ENCODE measurements around the gene STIM2. TPM values are rescaled to one million over a fixed set of nuclear protein-coding genes. Genes with fewer than 3 reads are reported as not detected.

The STIM2 gene
- total and polyA plus RNA-seq, 9 of the 15 experiments (the other 6 are each of a cell fraction or from before 2014, with no cell fraction given), result 7.2 to 26.8 (median 15.4) TPM

- H3K36me3 ChIP-seq (ENCODE audit: control insufficient read depth, insufficient read depth, low read length), result no peaks in the 10 kb centered on the region
- no peak for DNase-seq (ENCODE audit: extremely low read depth in 1 of 4, low spot score in 3 of 4)
- no peak overlapping the region for H2AFZ ChIP-seq (ENCODE audit: low read depth, low read length)
- H3K27ac ChIP-seq (ENCODE audit: extremely low read depth, low read depth, low read length), result no peak overlapping the region
- no TSS peak for BruUV-seq (replicated peaks)
- no peaks in the 10 kb centered on the region for H4K20me1 ChIP-seq (replicated peaks; ENCODE audit: control insufficient read depth, insufficient read depth, low read length)
- no peak overlapping the region for H3K9ac ChIP-seq (ENCODE audit: insufficient read depth in 1 of 2, low read depth in 2 of 2, low read length in 2 of 2)
- no peaks in the 10 kb centered on the region; the same call in 1 of the 2 replicates for H3K9me3 ChIP-seq (replicated peaks; ENCODE audit: control insufficient read depth, insufficient read depth, low read depth, low read length)
- in situ Hi-C loops (cut with MboI) (no loop called here), intact Hi-C loops (cut with micrococcal nuclease) (no loop called here)
- no peaks in the 10 kb centered on the region for H3K27me3 ChIP-seq (ENCODE audit: control insufficient read depth in 2 of 2, insufficient read depth in 2 of 2, low read length in 2 of 2)
- no peak overlapping the region for H3K4me3 ChIP-seq
- POLR2A ChIA-PET, result interaction anchor here (0.6 kb wide), 1 partner anchor 30 kb away, joined by 4 read pairs; no protein-coding TSS in a partner anchor
- no peak for FAIRE-seq
- CTCF ChIA-PET (ENCODE audit: low intra/inter-chr PET ratio), result no interaction called here
- no peaks in the 10 kb centered on the region for H3K9me1 ChIP-seq (ENCODE audit: control insufficient read depth, insufficient read depth, low read length)
- no peaks in the 10 kb centered on the region for H3K79me2 ChIP-seq (ENCODE audit: control insufficient read depth, insufficient read depth, low read length)
- H3K4me2 ChIP-seq (ENCODE audit: insufficient read depth, low read length), result no peak overlapping the region
- ATAC-seq, result no peak
- 13% methylated on average over 2 of the region's 2 CpGs for WGBS (ENCODE audit: insufficient coverage, low coverage, missing lambda C conversion rate)
- H3K4me1 ChIP-seq (replicated peaks in 1 of 2; ENCODE audit: control insufficient read depth in 2 of 2, insufficient read depth in 2 of 2, low read length in 2 of 2), result no peaks in the 10 kb centered on the region
- TF ChIP-seq FOXA1 (IDR thresholded peaks at IDR 0.05; ENCODE audit: borderline replicate concordance) (no peak), ZBTB2 (IDR thresholded peaks at IDR 0.05) (no peak), LCOR (CRISPR knock-in tag; IDR thresholded peaks at IDR 0.05) (no peak), BRCA1 (IDR thresholded peaks at IDR 0.05) (no peak), BRCA1 (CRISPR knock-in tag; IDR thresholded peaks at IDR 0.05) (no peak), ZFPM2 (CRISPR knock-in tag; IDR thresholded peaks at IDR 0.05) (no peak), KLF6 (CRISPR knock-in tag; IDR thresholded peaks at IDR 0.05; ENCODE audit: borderline replicate concordance) (no peak), FIP1L1 (IDR thresholded peaks at IDR 0.05; ENCODE audit: low read depth, low read length, poor library complexity, severe bottlenecking) (no peak), PHF21A (IDR thresholded peaks at IDR 0.05; ENCODE audit: borderline replicate concordance, low read depth) (no peak), E2F5 (CRISPR knock-in tag; IDR thresholded peaks at IDR 0.05) (no peak), ETV5 (CRISPR knock-in tag; IDR thresholded peaks at IDR 0.05; ENCODE audit: low read depth) (no peak), GTF3C2 (IDR thresholded peaks at IDR 0.05; ENCODE audit: borderline replicate concordance, extremely low read depth, insufficient read length) (no peak), MXD1 (CRISPR knock-in tag; IDR thresholded peaks at IDR 0.05; ENCODE audit: borderline replicate concordance, poor library complexity, severe bottlenecking) (no peak), ZNF740 (CRISPR knock-in tag; IDR thresholded peaks at IDR 0.05) (no peak), ZNF740 (tag; IDR thresholded peaks at IDR 0.05) (no peak), TCF7L2 (IDR thresholded peaks at IDR 0.05; ENCODE audit: low read depth, low read length) (no peak)
These were observed 36.0 kb upstream of the STIM2 start for GRCh38 chr4:26824667-26825066.

Data from K562 (cell line).